ENCODE results near the gene MON2. TPM values are rescaled to one million over a fixed set of nuclear protein-coding genes. Genes with fewer than 3 reads are reported as not detected.

MON2 gene
- total and polyA plus RNA-seq, 2 of the 8 experiments (the other 6 are each of a cell fraction or from before 2014, with no cell fraction given), result 3.8 to 21.8 TPM

- TF ChIP-seq CTCF (IDR thresholded peaks at IDR 0.05; ENCODE audit: control extremely low read depth in 1 of 3, insufficient read depth in 1 of 3, low read depth in 1 of 3, low read length in 3 of 3), result no peak
- TF ChIP-seq GABPA (IDR thresholded peaks at IDR 0.05; ENCODE audit: borderline replicate concordance, insufficient read depth, low read length), result no peak
- no peak for TF ChIP-seq POLR2A (IDR thresholded peaks at IDR 0.05; ENCODE audit: control extremely low read depth in 1 of 2, low read depth in 2 of 2, low read length in 2 of 2)
- TF ChIP-seq ATF3 (IDR thresholded peaks at IDR 0.05; ENCODE audit: insufficient read depth, low read depth, low read length), result no peak
- TF ChIP-seq SRF (IDR thresholded peaks at IDR 0.05; ENCODE audit: low read depth, low read length), result no peak
- no peak for TF ChIP-seq SIRT6 (IDR thresholded peaks at IDR 0.05; ENCODE audit: low read length)
Observed at GRCh38 chr12:62434494-62435302, 31.9 kb upstream of the MON2 start (continued).
